GM10847 (cell line): Measurements from ENCODE around the gene AAGAB.

Experiments
- POLR2A ChIP-seq: IDR thresholded peaks from 2 replicates; pipeline ENCODE4 v1.6.1; 2011; ENCODE audit not compliant: insufficient read length; ENCODE audit errors: extremely low read depth

AAGAB gene

DNA sequence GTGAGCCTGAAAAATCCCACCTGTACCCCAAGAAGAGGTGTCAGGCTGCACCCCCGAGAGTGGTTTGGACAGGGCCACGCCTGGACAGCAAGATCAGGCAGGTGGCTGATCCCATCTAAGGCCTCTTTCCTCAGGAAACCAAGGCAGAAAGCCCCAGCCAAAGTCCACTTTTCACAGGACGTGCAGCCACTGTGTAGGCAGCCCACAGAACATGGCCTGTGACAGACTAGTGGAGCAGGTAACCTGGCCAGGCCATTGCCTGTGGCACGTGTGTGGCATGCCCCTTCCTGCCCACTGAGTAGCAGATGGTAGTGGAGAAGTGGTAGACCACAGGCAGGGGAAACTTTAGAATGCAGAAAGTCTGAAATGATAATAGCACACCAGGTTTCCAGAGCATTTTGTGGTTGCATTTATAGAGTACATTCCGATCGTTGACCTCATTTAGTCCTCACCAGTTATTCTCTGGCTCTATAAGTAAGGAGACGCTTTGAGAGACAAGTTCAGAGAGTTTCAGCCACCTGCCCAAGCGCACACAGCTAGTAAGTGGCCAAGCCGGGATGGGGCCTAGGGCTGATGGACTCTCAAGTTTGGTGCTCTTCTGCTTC, 68.7 kb downstream of the AAGAB start:
- TF ChIP-seq POLR2A: no peak

DNA sequence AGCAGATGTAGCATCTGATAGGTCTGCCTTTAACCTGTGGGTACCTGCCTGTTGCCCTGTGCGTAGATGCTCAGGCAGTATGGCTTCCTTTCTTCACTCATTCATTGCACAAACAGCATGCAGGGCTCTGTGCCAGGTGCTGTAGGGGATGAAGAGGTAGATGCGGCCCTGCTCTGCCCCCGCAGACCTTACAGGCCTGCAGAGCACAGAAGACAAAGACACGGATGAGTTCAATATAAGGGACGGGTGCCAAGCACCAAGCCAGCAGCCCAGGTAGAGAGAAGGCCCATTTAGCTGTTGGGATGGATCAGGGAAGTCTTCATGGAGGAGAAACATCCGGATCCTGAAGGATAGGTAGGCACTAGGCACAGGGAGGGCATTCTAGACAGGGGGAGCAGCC, 69.4 kb downstream of the AAGAB start:
- no peak for TF ChIP-seq POLR2A

DNA sequence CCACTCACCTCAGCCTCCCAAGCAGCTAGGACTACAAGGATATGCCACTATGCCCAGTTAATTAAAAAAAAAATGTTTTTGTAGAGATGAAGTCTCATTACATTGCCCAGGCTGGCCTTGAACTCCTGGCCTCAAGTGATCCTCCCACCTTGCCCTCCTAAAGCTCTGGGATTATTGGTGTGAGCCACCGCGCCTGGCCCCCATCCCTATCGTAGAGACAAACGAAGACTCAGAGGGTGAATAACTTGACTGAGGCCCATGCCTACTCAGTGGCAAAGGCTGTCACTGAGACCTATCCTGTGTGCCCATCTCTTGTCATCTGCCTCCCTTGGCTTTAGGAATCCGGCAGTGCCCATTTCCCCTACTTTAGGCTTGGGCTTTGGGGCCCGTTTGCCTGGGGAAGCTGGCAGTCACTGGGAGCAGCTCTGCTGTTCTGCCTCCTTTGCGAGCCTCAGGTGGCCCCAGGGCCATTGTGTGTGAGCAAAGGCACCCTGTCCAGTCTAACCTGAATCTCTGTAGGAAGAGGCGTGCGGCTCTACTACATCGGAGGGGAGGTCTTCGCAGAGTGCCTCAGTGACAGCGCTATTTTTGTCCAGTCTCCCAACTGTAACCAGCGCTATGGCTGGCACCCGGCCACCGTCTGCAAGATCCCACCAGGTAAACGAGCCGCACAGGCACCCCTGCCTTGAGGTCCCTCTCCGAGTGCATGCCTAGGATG, 70.1 kb downstream of the AAGAB start:
- no peak for TF ChIP-seq POLR2A

DNA sequence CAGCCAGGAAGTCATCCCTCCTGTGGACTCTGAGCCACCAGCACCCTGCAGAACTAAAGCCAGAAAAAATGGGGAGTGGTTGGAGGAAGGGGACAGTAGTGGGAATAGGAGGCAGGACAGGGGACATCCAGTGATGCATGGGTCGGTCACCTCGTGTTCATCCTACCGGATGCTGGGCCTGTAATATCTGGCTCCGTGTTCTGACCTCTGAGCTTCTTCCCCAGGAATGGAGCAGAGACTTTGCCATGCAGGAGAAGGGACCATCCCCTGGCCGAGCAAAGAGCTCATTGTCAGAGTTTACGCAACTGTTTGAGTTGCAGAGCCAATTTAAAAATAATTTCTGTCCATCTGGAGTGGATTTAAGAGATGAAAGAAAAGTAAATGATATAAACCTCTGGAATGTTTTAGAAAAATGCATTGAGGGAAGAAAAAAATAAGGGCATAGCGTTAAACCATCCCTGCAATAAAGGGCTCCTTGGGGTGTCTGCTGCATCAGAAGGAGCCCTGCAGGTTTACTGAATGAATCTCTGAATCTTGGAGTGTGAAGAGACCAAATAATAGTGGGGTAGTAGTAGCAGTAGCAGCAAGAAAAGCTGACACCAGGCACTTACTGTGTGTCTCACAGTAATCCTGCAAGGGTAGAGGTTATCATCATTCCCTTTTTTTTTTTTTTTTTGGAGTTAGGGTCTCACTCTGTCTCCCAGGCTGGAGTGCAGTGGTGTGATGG, 70.9 kb downstream of the AAGAB start:
- no peak for TF ChIP-seq POLR2A

DNA sequence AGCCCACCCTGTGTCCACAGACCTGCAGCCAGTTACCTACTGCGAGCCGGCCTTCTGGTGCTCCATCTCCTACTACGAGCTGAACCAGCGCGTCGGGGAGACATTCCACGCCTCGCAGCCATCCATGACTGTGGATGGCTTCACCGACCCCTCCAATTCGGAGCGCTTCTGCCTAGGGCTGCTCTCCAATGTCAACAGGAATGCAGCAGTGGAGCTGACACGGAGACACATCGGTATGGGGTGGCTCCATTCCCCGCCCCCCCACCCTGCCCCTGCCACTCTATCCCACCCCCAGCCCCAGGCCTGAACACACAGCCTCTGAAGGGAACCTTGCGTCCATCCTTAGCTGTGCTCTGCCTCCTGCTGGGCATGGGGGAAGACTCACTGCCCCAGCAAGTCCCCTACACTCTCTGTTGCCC, 73.2 kb downstream of the AAGAB start:
- no peak for TF ChIP-seq POLR2A

DNA sequence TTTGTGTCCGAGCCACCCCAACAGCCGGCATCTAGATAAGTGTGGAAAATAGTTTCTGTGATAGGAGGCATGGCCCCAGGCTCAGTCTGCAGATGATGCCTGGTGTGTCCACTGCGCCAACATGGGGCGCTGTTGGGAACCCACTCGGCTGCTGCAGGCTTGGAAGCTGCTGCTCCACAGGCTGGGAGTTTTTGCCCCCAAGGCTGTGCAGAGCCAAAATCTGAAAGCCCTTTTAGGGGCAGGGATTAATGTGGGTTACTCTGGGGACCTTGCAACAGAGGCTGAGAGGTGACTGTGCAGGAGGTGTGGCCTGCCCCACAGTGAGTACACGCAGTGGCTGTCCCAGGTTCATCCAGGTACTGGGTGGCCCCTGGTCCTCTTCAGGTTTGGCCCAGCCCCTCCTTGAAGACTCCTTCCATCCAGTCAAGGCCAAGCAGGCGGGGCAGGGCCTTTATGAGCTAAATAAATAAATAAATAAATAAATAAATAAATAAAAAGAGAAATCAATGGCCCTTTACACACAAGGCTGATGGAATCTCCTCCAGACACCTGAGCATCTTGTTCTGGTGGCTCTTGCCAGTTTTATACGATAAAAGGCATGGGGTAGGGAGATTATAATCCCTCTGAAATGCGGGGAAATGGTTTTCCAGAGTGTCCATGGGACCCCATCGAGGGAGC, 73.8 kb downstream of the AAGAB start:
- TF ChIP-seq POLR2A: no peak

DNA sequence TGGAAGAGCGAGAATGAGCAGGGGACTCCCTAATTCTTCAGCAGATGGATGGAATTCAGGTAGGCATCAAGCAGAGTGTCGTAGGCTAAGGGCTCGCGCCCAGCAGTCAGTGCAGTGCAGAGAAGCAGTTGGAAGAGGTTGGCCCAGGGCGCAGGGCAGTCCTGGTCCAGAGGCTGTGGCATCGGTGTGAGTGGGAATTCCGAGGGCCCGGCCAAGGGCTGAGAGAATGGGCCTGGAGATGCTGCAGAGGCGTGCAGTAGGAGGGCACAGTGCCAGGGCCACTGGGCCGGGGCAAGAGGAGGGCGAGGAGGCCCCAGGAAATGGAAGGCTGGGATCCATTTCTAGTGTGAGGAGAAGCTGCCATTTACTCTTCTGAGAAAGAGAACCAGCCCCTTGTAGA, 74.4 kb downstream of the AAGAB start:
- TF ChIP-seq POLR2A: no peak

DNA sequence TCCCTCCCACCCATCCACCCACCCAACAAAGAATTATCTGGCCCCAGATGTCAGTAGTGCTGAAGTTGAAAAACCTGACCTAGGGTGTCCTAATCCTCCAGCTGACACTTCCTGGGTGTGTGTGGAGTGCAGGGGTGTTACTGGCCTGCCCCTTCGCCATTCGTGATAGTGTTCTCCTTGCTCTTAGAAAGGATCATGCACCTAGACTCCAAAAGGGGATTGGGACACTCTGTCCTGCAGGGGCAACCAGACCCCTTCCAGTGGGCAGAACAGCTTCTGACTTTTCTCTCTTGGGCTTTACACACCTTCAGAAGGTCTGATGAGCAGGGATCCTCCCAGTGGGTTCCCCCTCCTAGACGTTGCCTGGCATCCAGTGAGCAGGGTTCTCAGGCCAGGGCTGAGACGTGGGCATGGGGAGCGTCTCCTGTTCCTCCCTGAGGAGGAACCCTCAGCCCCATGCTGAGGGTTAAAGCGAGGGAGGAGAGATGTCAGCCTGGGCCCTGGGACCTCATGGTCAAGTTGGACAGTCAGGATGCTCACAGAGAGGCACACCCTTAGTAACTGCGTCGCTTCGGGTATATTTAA, 75.0 kb downstream of the AAGAB start:
- TF ChIP-seq POLR2A: no peak

DNA sequence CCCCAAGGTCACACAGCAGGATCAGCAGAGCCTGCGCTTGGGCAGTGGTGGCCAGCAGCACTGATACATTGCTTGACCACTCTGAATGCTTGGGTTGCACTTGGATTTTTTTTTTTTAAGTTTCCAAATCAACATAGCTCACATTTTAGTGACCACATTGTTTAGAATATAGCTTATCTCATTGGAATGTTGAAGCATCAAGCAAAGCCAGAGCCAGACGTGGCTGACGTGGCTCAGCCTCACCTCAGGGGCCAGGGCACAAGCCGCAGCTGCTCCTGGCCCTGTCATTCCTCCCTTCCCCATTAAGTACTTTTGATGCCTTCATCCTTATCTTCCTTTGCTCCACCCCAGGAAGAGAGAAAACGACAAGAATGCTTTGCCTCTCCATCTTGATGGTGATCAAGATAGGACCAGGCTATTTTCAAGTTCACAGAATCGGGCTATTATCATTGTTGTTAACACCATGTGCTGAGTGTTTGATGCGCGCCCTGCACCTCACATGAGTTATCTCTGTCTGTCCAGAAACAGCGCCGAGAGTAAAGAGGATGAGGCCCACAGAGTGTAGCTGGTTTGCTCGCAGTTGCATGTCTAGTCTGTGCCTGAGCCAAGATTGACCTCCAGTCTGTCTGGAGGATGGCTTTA, 75.8 kb downstream of the AAGAB start:
- TF ChIP-seq POLR2A: no peak

DNA sequence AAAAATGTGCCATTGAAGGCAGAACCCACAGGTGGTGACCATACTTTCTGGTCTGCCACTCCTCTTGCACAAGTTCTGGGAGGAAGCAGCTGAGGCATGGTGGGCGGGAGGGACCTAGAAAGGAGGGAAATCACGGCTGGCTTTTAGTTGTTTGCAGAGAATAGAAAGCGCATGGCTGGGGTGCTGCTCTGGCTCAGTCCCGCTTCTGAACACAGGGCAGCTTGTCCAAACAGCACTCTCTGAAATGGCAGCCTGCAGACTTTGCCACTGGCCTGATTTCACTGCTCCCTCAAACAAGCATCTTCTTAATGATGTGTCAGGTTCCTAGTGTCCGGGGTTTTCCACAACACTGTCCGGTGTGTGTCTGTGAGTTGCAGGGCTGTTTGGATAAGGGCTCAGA, 76.7 kb downstream of the AAGAB start:
- no peak for TF ChIP-seq POLR2A

DNA sequence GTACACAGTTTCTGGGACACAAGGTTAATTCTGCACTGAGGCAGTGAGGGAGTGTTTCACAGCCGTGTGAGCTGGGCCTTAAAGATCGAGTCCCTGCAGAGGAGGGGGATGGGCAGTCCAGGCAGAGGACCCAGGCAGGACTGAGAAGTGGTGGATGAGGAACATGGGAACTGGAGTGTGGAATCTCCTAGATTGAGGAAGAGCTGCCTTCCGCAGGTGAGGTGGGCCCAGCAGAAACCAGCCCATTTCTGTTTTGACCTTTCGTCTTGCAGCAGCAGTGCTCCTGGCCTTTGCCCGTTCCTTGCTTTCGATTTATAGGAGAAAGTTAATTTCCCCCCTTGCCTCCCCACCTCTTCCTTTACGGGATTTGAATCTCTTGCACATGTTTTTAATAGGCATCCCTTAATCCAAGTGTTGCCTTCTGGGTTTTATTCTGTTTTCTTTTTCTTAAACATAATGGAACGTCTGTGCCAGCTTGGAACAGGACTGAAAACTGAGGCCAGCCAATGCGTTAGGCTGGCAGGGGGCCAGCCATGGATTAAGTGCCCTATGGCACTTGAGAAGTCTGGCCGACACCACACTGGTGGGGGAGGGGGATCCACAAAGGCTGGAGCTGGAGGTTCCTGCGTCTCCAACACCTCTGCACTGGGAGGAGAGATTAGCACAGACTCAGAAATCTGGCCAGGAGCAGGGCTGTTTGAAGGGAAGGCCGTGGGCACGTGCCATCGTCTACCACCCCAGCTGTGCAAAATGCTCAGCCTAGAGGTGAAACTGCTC, 78.1 kb downstream of the AAGAB start:
- TF ChIP-seq POLR2A: no peak

DNA sequence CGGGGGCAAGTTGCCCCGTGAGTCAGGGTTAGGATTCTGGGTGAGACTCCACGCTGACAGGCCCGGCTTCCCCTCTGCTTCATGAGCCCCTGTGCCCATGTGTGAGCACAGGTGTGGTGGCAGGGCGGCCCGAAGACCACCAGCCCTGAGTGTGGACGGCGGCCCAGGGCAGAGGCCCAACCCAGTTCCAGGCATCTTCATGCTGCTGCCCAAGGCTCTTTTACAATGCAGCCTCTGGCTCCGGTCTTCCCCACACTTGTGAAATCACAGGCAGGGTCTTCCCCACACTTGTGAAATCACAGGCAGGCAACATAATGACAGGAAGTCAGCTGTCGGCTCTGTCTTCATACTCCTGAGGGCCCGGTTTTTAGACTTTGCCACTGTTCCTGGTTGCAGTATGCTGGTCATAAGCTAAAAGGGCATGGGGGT, 78.8 kb downstream of the AAGAB start:
- no peak for TF ChIP-seq POLR2A

DNA sequence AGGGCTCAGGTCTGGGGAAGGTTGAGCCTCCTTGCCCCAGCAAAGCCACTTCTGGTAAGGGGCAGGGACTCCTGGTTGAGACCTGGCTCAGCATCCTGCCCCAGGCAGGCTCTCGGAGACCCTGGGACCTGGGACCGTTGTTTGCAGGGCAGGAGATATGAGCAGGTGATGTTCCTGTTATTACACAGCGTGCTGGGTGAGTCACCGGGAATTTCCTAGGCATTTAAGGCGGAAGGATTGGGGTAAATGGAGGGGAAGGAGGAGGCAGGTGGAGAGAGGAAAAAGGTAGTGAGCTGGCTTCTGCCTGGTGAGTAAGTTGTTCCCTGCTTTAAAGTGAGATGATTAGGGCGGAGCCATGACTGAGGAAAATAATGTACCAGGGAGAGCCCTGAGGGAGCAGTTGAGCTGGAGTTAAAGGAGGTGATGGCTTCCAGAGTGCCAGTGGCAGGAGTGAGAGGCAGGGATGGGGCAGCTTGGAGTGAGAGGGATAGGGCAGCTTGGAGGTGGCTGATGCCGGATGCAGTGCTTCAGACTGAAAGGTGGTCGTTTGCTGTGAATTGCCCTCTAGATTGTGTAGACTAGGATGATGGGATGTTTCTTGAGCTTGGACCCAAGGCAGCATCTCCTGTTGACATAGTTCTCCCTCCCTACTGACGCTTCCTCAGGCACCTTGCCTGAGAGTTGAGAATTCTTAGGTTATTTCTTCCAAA, 79.4 kb downstream of the AAGAB start:
- TF ChIP-seq POLR2A: no peak

DNA sequence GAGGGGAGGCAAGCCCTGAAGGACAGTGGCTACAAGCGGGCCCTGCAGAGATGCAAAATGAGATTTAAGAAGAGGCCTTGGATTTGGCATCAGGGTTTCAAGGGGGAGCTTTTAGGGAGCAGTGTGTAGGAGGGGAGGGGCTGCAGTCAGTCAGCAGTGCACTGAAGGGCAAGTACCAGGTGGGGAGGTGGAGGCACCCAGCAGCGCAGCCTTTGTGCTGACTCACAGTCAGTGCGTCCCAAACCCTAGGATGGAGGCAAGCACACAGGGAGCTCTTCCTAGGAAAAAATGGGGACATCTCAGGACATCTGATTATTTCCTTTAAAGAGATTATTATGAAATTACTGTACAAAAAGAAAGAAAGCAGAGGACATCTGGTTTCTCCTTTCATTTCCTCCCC, 80.0 kb downstream of the AAGAB start:
- no peak for TF ChIP-seq POLR2A
